Mesothelial cell of epicardium (in vitro differentiated cells): ENCODE data around the gene MAPK8IP2. TPM values are rescaled to one million over a fixed set of nuclear protein-coding genes. Genes with fewer than 3 reads are reported as not detected.

Experiments used
- DNase-seq, 2 experiments: peaks; one replicate each; pipeline ENCODE4 v3.0.0; 2021; ENCODE audit warnings: low spot score in 2 of 2; ENCODE audit not compliant: unreplicated experiment in 2 of 2
- H3K27ac Mint-ChIP-seq: 2 replicates; pipeline ENCODE4 v1.8.0; 2021; ENCODE audit warnings: mixed read lengths
- H3K27me3 Mint-ChIP-seq: 2 replicates; pipeline ENCODE4 v1.8.0; 2021; ENCODE audit warnings: low read depth, mixed read lengths
- H3K36me3 Mint-ChIP-seq: 2 replicates; pipeline ENCODE4 v1.8.0; 2021; ENCODE audit warnings: mixed read lengths
- H3K4me1 Mint-ChIP-seq: 2 replicates; pipeline ENCODE4 v1.8.0; 2021; ENCODE audit warnings: mixed read lengths
- H3K4me3 Mint-ChIP-seq: 2 replicates; pipeline ENCODE4 v1.8.0; 2021; ENCODE audit warnings: mild to moderate bottlenecking, moderate library complexity, mixed read lengths
- H3K9me3 Mint-ChIP-seq: 2 replicates; pipeline ENCODE4 v1.8.0; 2021; ENCODE audit warnings: mixed read lengths
- total RNA-seq: library from RNA; stranded (reverse); gene quantifications from 3 replicates; pipeline ENCODE4 v1.2.1, GENCODE V29; 2021
- TF ChIP-seq, protein P1 (sequence below): fragments of 200-600 bp; sonication (generic); IDR thresholded peaks from one replicate; pipeline ENCODE4 v1.5.0; 2021; ENCODE audit warnings: antibody characterized with exemption; ENCODE audit not compliant: unreplicated experiment

Gene MAPK8IP2
- total RNA-seq, 1 donor from 2014 or later: 3.2 TPM

DNA sequence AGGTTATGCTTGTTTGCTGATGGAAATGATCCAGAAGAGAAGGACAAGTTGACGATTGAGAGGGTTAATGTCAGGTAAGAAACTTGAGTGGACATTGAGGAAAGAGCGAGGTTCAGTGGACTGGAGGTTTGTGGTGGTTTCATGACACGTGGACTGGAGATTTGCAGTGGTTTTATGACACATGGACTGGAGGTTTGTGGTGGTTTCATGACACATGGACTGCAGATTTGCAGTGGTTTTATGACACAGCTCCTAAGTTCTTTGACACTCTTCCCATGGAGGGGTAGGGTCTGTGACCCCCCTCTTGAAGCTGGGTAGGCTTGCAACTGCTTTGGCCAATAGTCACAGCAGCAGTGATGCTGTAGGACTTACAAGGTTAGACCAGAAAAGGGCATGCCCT, 5.4 kb upstream of the MAPK8IP2 start:
- DNase-seq: no peak
- peaks cover 4% of the 10 kb centered on the region for H3K4me1 Mint-ChIP-seq
- no peak overlapping the region for H3K4me3 Mint-ChIP-seq
- peaks cover 16% of the 10 kb centered on the region for H3K27me3 Mint-ChIP-seq
- TF ChIP-seq, protein P1, sequence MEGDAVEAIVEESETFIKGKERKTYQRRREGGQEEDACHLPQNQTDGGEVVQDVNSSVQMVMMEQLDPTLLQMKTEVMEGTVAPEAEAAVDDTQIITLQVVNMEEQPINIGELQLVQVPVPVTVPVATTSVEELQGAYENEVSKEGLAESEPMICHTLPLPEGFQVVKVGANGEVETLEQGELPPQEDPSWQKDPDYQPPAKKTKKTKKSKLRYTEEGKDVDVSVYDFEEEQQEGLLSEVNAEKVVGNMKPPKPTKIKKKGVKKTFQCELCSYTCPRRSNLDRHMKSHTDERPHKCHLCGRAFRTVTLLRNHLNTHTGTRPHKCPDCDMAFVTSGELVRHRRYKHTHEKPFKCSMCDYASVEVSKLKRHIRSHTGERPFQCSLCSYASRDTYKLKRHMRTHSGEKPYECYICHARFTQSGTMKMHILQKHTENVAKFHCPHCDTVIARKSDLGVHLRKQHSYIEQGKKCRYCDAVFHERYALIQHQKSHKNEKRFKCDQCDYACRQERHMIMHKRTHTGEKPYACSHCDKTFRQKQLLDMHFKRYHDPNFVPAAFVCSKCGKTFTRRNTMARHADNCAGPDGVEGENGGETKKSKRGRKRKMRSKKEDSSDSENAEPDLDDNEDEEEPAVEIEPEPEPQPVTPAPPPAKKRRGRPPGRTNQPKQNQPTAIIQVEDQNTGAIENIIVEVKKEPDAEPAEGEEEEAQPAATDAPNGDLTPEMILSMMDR: no peak
- H3K36me3 Mint-ChIP-seq: peaks cover 10% of the 10 kb centered on the region
- H3K27ac Mint-ChIP-seq: no peak overlapping the region
- no peaks in the 10 kb centered on the region for H3K9me3 Mint-ChIP-seq

DNA sequence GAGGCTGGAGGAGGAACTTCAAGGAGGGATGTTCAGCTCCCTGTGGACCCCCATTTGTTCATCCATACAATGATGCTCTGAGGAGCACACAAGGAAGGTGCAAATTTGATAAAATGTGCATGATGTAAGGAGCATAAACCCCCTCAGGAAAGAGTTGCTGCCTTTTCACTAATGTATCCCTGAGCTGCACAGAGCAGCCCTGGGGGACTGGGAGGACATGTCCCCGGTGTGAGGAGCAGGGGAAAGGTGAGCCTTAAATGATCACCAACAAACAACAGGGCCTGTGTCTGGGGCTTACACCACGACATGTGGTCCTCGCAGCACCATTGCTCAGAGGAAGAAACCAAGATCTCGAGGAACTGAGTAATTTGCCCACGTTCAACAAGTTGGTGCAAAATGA, 3.5 kb upstream of the MAPK8IP2 start:
- Mint-ChIP-seq H3K27me3 (peaks cover 23% of the 10 kb centered on the region), H3K27ac (no peak overlapping the region), H3K4me3 (no peak overlapping the region), H3K4me1 (peaks cover 7% of the 10 kb centered on the region), H3K36me3 (peaks cover 8% of the 10 kb centered on the region), H3K9me3 (no peaks in the 10 kb centered on the region)
- DNase-seq: no peak
- TF ChIP-seq, protein P1: no peak

DNA sequence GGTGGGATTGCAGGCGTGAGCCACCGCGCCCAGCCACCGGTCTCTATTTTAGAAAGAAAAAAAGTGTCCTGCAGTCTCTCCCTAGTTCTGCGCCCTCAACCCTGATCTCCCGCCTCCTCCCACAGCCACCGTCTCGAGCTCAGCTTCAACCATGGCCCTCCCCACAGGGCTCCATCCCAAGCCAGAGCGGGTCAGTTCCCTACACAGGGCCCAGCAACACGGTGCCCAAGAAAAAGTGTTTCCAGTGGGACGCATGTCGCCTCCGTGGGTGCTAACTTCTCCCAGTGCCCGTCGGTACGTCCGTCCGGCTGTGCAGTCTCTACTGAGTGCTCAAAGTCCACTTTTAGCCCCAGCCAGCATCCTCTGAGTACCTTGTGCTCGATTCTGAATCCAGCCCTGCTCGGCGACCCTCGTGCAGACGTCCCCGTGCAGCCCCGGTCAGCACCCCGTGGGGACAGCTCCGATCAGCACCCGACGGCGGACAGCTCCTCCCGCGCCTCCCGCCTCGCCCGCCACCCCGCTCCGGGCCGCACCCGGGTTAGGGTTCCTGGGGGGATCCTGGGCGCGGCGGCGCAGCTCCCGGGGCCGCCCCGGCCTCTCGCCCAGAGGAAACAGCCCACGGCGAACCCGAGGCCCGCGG, 657 bp upstream of the MAPK8IP2 start:
- DNase-seq: peak; percentile 80 to 91
- Mint-ChIP-seq H3K9me3 (no peaks in the 10 kb centered on the region), H3K27ac (no peak overlapping the region), H3K27me3 (peaks cover 36% of the 10 kb centered on the region), H3K4me1 (peaks cover 7% of the 10 kb centered on the region), H3K4me3 (peak overlapping the region; percentile 64), H3K36me3 (peaks cover 8% of the 10 kb centered on the region)
- TF ChIP-seq, protein P1: no peak

DNA sequence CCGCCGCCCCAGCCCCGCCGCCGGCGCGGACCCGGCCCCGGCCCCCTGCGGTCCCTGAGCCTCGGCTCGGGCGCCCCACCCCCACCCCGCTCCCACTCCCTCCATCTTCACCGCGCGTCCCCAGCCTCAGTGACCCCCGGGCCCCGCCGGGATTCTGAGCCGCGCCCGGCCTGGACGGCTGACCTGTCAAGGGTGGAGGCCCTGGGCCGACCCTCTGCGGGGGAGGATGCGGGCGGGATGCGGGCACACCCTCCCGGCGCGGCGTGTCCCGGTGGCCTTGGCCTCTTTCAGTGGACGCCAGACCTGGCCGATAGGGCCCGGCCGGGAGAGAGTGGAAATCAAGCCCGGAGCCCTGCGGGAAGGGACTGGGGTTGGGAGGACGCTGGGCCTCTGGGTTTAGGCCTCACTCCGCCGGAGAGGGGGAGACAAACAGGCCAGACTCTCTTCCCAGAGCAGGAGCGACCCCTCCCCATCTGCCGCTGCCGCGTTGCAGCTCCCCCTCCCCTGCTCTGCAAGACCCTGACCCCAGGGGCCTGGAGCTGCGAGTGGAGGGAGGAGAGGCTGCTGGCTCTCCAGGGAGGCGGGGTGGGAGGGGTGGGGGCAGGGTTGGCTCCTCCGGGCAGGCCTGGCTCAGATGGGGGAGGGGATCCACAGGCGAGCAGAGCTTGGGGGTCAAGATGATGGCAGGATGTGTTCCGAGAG, 525 bp downstream of the MAPK8IP2 start:
- TF ChIP-seq, protein P1: no peak
- H3K4me3 Mint-ChIP-seq: peak overlapping the region; percentile 66
- no peak for DNase-seq
- H3K4me1 Mint-ChIP-seq: peaks cover 7% of the 10 kb centered on the region
- peaks cover 45% of the 10 kb centered on the region for H3K27me3 Mint-ChIP-seq
- no peaks in the 10 kb centered on the region for H3K9me3 Mint-ChIP-seq
- no peak overlapping the region for H3K27ac Mint-ChIP-seq
- peaks cover 6% of the 10 kb centered on the region for H3K36me3 Mint-ChIP-seq

DNA sequence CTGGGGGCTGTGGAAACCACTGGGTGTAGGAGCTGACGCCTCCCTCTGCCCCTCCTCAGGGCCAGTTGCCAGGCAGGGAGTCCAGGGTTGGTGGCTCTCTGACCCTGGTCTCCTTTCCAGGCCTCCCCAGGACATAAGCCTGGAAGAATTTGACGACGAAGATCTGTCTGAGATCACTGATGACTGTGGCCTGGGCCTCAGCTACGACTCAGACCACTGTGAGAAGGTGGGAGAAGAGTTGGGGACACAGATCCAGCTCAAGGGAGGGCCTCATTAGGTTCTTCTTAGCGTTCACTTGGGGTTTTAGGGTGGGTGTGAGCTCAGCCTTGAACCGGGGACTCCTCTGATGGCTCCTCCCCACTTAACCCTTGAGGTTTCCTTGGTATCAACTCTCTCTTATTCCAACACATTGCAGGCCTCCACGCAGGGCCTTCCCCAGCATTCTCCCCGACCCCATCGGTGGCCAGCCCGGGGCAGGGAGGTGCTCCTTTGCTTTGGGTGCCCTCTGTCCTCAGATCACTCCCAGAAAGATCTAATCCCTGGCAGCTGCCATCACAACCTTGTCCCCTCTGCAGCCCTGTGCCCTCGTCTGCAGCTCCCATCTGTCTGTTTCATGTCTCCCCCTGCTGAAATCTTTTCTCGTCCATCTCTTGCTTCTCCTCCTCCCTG, 1.2 kb downstream of the MAPK8IP2 start:
- TF ChIP-seq, protein P1: no peak
- H3K9me3 Mint-ChIP-seq: no peaks in the 10 kb centered on the region
- no peak for DNase-seq
- peaks cover 4% of the 10 kb centered on the region for H3K36me3 Mint-ChIP-seq
- no peak overlapping the region for H3K27ac Mint-ChIP-seq
- H3K27me3 Mint-ChIP-seq: peaks cover 50% of the 10 kb centered on the region
- peak overlapping the region; percentile 66 for H3K4me3 Mint-ChIP-seq
- peaks cover 7% of the 10 kb centered on the region for H3K4me1 Mint-ChIP-seq
